G401 (cell line): ENCODE data around the gene ARHGEF11. TPM values are rescaled to one million over a fixed set of nuclear protein-coding genes. Genes with fewer than 3 reads are reported as not detected.
"Not testable (repeated sequence)": the region's sequence is repeated elsewhere in the genome, so short reads cannot be mapped to it uniquely, and the experiment has no call there.

Experiments used
- DNase-seq: peaks from one replicate; pipeline ENCODE4 v3.0.0-alpha.2; 2015; ENCODE audit warnings: low spot score
- in situ Hi-C: cut with HindIII; loops from 2 replicates; pipeline ENCODE4 v1.10.0; 2016; ENCODE audit warnings: low sequenced_read_pairs, mixed read lengths
- total RNA-seq: library from RNA; depleted of rRNA; stranded (reverse); fragments of >200 nt; shearing (Covaris generic); gene quantifications from 2 replicates; pipeline ENCODE4 v1.2.3, GENCODE V29; 2014

The ARHGEF11 gene
- total RNA-seq, 1 experiment from 2014 or later: 23.1 TPM

GRCh38 chr1:156939786-156940334 lies 105.7 kb downstream of the ARHGEF11 start:
- no peak for DNase-seq
- in situ Hi-C loops: no loop called here

GRCh38 chr1:156938813-156939212 lies 106.7 kb downstream of the ARHGEF11 start:
- in situ Hi-C loops: no loop called here
- no peak for DNase-seq

- DNase-seq: no peak
- in situ Hi-C loops: no loop called here
These were observed 107.7 kb downstream of the ARHGEF11 start for GRCh38 chr1:156937883-156938282.

- in situ Hi-C loops: no loop called here
- DNase-seq: peak; percentile 9
These were observed 108.8 kb downstream of the ARHGEF11 start for GRCh38 chr1:156936721-156937220.

GRCh38 chr1:156936191-156936590 lies 109.4 kb downstream of the ARHGEF11 start:
- no peak for DNase-seq
- in situ Hi-C loops: no loop called here

GRCh38 chr1:156935505-156936128 lies 109.9 kb downstream of the ARHGEF11 start:
- in situ Hi-C loops: no loop called here
- no peak for DNase-seq

- in situ Hi-C loops: no loop called here
- no peak for DNase-seq
These were observed 112.4 kb downstream of the ARHGEF11 start for GRCh38 chr1:156933136-156933535.

GRCh38 chr1:156931974-156932710 lies 113.4 kb downstream of the ARHGEF11 start:
- in situ Hi-C loops: no loop called here
- DNase-seq: no peak

- in situ Hi-C loops: no loop called here
- DNase-seq: no peak
These were observed 114.2 kb downstream of the ARHGEF11 start for GRCh38 chr1:156931211-156931952.

- DNase-seq: no peak
- in situ Hi-C loops: no loop called here
These were observed 115.1 kb downstream of the ARHGEF11 start for GRCh38 chr1:156930483-156930882.

- in situ Hi-C loops: no loop called here
- no peak for DNase-seq
These were observed 115.8 kb downstream of the ARHGEF11 start for GRCh38 chr1:156929596-156930238.

GRCh38 chr1:156928043-156928602 lies 117.4 kb downstream of the ARHGEF11 start:
- in situ Hi-C loops: no loop called here
- no peak for DNase-seq

- peak; percentile 50 for DNase-seq
- in situ Hi-C loops: no loop called here
These were observed 118.1 kb downstream of the ARHGEF11 start for GRCh38 chr1:156927215-156928042.

GRCh38 chr1:156926695-156927094 lies 118.8 kb downstream of the ARHGEF11 start:
- in situ Hi-C loops, DNase-seq: not testable (repeated sequence)

GRCh38 chr1:156926175-156926574 lies 119.4 kb downstream of the ARHGEF11 start:
- in situ Hi-C loops: no loop called here
- DNase-seq: peak; percentile 18

- in situ Hi-C loops: no loop called here
- DNase-seq: no peak
These were observed 120.2 kb downstream of the ARHGEF11 start for GRCh38 chr1:156925154-156926010.

GRCh38 chr1:156924478-156925153 lies 120.9 kb downstream of the ARHGEF11 start:
- in situ Hi-C loops: no loop called here
- no peak for DNase-seq
